H1 (cell line): Measurements from ENCODE around the gene DDX55.

Experiments used
- EP300 ChIP-seq, 2 experiments: IDR thresholded peaks; 1 replicate in 1 of 2; 2 replicates in 1 of 2; pipeline ENCODE4 v1.6.1; 2011 to 2012; ENCODE audit warnings: low read depth in 2 of 2, low read length in 2 of 2, mild to moderate bottlenecking in 2 of 2, borderline replicate concordance in 1 of 2, inconsistent platforms in 1 of 2, moderate library complexity in 1 of 2
- EZH2 ChIP-seq: fragments of 200-600 bp; sonication (generic); IDR thresholded peaks from 2 replicates; pipeline ENCODE4 v1.7.1; 2012; ENCODE audit warnings: low read depth, mild to moderate bottlenecking, moderate library complexity, low read length, inconsistent platforms; ENCODE audit not compliant: severe bottlenecking
- HDAC6 ChIP-seq: IDR thresholded peaks from one replicate; pipeline ENCODE4 v1.7.1; 2012; ENCODE audit warnings: low read depth, mild to moderate bottlenecking, inconsistent platforms, low read length, moderate library complexity
- JUN ChIP-seq: IDR thresholded peaks from 2 replicates; pipeline ENCODE4 v1.6.1; 2011; ENCODE audit warnings: low read depth, mild to moderate bottlenecking, improper control_type of control experiment, low read length
- KDM1A ChIP-seq: fragments of 200-600, 300-600 bp; sonication (generic); IDR thresholded peaks from 2 replicates; pipeline ENCODE4 v1.7.1; 2016; ENCODE audit warnings: mild to moderate bottlenecking, low read length, borderline replicate concordance
- POLR2A ChIP-seq, 2 experiments: IDR thresholded peaks; 1 replicate in 1 of 2; 2 replicates in 1 of 2; pipeline ENCODE4 v1.6.1; 2011; ENCODE audit warnings: low read depth in 2 of 2, low read length in 2 of 2, mild to moderate bottlenecking in 2 of 2; ENCODE audit errors: control extremely low read depth in 1 of 2
- POLR2AphosphoS5 ChIP-seq: IDR thresholded peaks from 2 replicates; pipeline ENCODE4 v1.6.1; 2011; ENCODE audit warnings: low read depth, low read length
- RAD21 ChIP-seq, 2 experiments: IDR thresholded peaks in 1 of 2; conservative IDR thresholded peaks in 1 of 2; 2 replicates each; pipeline ENCODE4 v1.6.1; 2011; ENCODE audit warnings: low read depth in 2 of 2, low read length in 2 of 2, improper control_type of control experiment in 1 of 2, inconsistent platforms in 1 of 2, mild to moderate bottlenecking in 1 of 2, moderate library complexity in 1 of 2
- TAF7 ChIP-seq: optimal IDR thresholded peaks from 2 replicates; pipeline ENCODE3; 2011; ENCODE audit warnings: low read depth, mild to moderate bottlenecking, inconsistent platforms, low read length, moderate library complexity, borderline replicate concordance
- TCF12 ChIP-seq: IDR thresholded peaks from 2 replicates; pipeline ENCODE4 v1.6.1; 2011; ENCODE audit warnings: low read depth, mild to moderate bottlenecking, low read length
- TF ChIP-seq, protein P1 (sequence below): IDR thresholded peaks from 2 replicates; pipeline ENCODE4 v1.6.1; 2011; ENCODE audit warnings: low read depth, mild to moderate bottlenecking, low read length; ENCODE audit not compliant: insufficient read depth
- TF ChIP-seq, protein P2 (sequence below), 3 experiments: IDR thresholded peaks; 1 replicate in 2 of 3; 2 replicates in 1 of 3; pipeline versions ENCODE4 v1.5.1 to v1.6.1; 2011; ENCODE audit warnings: low read length in 3 of 3, mild to moderate bottlenecking in 3 of 3, inconsistent platforms in 2 of 3, low read depth in 1 of 3, moderate library complexity in 1 of 3; ENCODE audit not compliant: insufficient read depth in 1 of 3; ENCODE audit errors: control extremely low read depth in 1 of 3
- TF ChIP-seq, protein P3 (sequence below): IDR thresholded peaks from 2 replicates; pipeline ENCODE4 v1.6.1; 2012; ENCODE audit warnings: inconsistent platforms

DNA sequence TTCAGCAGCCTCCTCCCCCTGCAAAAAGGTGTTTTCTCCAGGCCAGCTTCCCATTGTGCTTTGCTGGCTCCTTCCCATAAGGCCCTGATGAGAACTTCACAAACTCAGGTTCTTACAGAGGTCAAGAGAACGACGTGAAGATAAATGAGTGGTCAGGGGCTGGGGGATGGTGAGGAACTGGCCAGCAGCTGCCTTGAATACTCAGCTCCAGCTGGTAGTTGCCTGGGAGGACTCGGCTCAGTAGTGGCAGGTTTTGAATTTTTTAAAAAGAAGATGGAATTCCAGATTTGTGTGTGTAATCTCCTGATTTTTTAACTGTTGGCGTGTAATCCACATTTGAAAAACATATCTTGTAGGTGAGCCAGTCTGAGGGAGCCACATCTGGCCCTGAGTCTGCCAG is 5.9 kb downstream of the DDX55 start:
- TF ChIP-seq POLR2A (IDR thresholded peaks at IDR 0.05; ENCODE audit: control extremely low read depth in 1 of 2, low read depth in 2 of 2, low read length in 2 of 2) (no peak), KDM1A (no peak), RAD21 (IDR thresholded peaks at IDR 0.05 in 1 of 2, conservative IDR thresholded peaks at IDR 0.05 in 1 of 2; ENCODE audit: low read depth in 2 of 2, low read length in 2 of 2) (no peak), EZH2 (no peak), POLR2AphosphoS5 (no peak), TCF12 (no peak), HDAC6 (no peak), EP300 (IDR thresholded peaks at IDR 0.05; ENCODE audit: borderline replicate concordance in 1 of 2, low read depth in 2 of 2, low read length in 2 of 2) (no peak), JUN (no peak), TAF7 (no peak)
- TF ChIP-seq, protein P1, sequence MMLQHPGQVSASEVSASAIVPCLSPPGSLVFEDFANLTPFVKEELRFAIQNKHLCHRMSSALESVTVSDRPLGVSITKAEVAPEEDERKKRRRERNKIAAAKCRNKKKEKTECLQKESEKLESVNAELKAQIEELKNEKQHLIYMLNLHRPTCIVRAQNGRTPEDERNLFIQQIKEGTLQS, result no peak
- TF ChIP-seq, protein P2, sequence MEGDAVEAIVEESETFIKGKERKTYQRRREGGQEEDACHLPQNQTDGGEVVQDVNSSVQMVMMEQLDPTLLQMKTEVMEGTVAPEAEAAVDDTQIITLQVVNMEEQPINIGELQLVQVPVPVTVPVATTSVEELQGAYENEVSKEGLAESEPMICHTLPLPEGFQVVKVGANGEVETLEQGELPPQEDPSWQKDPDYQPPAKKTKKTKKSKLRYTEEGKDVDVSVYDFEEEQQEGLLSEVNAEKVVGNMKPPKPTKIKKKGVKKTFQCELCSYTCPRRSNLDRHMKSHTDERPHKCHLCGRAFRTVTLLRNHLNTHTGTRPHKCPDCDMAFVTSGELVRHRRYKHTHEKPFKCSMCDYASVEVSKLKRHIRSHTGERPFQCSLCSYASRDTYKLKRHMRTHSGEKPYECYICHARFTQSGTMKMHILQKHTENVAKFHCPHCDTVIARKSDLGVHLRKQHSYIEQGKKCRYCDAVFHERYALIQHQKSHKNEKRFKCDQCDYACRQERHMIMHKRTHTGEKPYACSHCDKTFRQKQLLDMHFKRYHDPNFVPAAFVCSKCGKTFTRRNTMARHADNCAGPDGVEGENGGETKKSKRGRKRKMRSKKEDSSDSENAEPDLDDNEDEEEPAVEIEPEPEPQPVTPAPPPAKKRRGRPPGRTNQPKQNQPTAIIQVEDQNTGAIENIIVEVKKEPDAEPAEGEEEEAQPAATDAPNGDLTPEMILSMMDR (IDR thresholded peaks at IDR 0.05; ENCODE audit: control extremely low read depth in 1 of 3, insufficient read depth in 1 of 3, low read depth in 1 of 3, low read length in 3 of 3), result no peak
- TF ChIP-seq, protein P3, sequence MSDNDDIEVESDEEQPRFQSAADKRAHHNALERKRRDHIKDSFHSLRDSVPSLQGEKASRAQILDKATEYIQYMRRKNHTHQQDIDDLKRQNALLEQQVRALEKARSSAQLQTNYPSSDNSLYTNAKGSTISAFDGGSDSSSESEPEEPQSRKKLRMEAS, result no peak
